Dendritic cell treated with granulocyte-macrophage colony-stimulating factor and Interleukin-4, amounts not matched to agents 40 ng/mL and 50 ng/mL, for 4 days (primary cell): Measurements from ENCODE around the gene NOTUM.

Source experiments
- H3K27ac Mint-ChIP-seq: one replicate; pipeline ENCODE4 v1.8.0; 2022; ENCODE audit warnings: mild to moderate bottlenecking, mixed read lengths
- H3K27me3 Mint-ChIP-seq: one replicate; pipeline ENCODE4 v1.8.0; 2022; ENCODE audit warnings: mild to moderate bottlenecking, mixed read lengths
- H3K36me3 Mint-ChIP-seq: one replicate; pipeline ENCODE4 v1.8.0; 2022; ENCODE audit warnings: low read depth, mixed read lengths
- H3K4me1 Mint-ChIP-seq: one replicate; pipeline ENCODE4 v1.8.0; 2022; ENCODE audit warnings: low read depth, mixed read lengths
- H3K4me3 Mint-ChIP-seq: one replicate; pipeline ENCODE4 v1.8.0; 2022; ENCODE audit warnings: mild to moderate bottlenecking, moderate library complexity, mixed read lengths
- H3K9me3 Mint-ChIP-seq: one replicate; pipeline ENCODE4 v1.8.0; 2022; ENCODE audit warnings: mixed read lengths
- intact Hi-C: fragments of 100-400 bp; cut with micrococcal nuclease; formaldehyde crosslinking; loops from one replicate; pipeline ENCODE4 v1.15.0; 2022

The NOTUM gene

DNA sequence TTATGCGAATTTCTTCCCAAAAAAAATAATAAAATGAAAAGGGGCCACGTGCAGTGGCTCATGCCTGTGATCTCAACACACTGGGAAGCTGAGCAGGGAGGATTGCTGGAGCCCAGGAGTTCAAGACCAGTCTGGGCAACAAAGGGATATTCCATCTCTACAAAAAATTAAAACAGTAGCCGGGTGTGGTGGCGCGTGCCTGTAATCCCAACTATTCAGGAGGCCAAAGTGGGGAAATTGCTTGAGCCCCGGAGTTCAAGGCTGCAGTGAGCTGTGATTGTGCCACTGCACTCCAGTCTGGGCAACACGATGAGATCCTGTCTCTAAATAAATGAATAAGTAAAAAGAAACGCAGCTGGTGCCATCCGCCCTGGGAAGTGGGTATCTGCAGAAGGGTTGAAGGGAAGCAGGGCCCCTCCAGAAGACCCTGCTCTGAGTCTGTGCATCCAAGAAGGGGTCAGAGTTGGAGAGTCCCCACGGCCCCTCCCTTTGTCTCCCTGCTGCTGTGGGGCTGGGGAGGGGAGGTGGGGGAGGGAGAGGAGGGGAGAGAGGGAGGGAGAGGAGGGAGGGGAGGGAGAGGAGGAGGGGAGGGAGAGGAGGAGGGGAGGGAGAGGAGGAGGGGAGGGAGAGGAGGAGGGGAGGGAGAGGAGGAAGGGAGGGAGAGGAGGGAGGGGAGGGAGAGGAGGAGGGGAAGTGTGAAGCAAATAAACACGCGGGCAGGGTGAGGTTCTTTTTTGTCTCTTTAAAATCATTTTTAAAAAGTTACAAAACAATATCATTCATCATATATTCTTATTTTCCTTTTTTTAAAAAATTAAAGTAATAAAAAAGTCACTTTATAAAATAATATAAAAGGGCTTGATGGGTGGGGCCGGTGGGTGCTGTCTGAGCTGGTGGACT lies 9.0 kb downstream of the NOTUM start:
- peaks cover 5% of the 10 kb centered on the region for H3K4me1 Mint-ChIP-seq
- intact Hi-C loops, result no loop called here
- H3K36me3 Mint-ChIP-seq, result no peaks in the 10 kb centered on the region
- no peaks in the 10 kb centered on the region for H3K9me3 Mint-ChIP-seq
- H3K27me3 Mint-ChIP-seq, result peaks cover 23% of the 10 kb centered on the region
- no peak overlapping the region for H3K27ac Mint-ChIP-seq
- H3K4me3 Mint-ChIP-seq, result no peak overlapping the region

DNA sequence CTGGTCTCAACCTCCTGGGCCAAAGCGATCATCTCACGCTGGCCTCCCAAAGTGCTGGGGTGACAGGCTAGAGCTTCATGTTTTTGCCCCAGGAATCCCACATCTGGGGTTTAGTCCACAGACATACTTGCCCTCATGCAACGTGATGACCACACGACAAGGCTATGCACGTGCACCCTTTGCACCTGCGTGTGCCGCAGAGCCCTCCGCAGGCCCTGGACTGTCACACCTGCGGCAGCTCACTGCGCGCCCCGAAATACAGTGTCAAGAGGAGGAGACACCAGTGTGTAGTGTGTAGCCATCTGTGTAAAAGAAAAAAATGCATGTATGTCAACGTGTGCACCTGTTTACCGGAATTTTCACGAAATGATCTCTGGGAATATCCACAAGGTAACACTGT lies 10.5 kb downstream of the NOTUM start:
- Mint-ChIP-seq H3K4me3 (no peak overlapping the region), H3K27me3 (peaks cover 28% of the 10 kb centered on the region), H3K4me1 (peaks cover 5% of the 10 kb centered on the region), H3K9me3 (no peaks in the 10 kb centered on the region), H3K36me3 (no peaks in the 10 kb centered on the region), H3K27ac (no peak overlapping the region)
- intact Hi-C loops, result no loop called here

DNA sequence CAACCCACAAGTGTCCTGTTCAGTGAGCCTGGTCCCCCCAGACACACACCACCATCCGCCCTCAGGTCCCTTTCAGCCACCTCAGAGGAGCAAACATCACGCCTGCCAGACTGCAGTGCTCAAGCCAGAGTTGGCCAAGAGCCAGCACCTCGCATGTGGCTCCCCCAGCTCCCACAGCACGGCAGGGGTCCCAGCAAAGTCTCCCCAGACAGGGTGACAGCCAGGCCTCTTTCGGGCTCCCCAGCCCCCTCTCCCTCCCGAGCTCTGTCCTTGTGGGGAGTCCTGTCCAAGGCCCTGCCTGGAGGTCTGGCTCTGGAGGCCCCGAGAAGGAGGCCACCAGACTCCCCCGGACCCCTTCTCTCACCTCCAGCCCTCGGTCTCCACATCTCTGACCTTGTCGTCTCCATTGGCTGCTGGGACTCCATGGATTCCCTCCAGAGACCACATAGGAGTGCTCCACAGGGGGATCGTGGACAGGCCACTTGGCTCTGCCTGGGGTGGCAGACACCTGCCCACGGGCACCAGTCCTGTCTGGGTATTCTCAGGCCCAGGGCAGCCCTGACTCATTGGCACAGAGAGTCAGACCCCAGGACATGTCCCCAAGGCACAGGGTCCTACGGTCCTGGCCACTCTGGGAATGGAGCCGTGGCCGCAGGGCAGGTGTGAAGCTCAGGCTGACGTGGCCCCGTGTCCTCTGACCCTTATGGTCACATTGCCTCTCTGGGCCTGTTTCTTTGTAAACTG lies 12.2 kb downstream of the NOTUM start:
- Mint-ChIP-seq H3K36me3 (no peaks in the 10 kb centered on the region), H3K27ac (no peak overlapping the region), H3K9me3 (no peaks in the 10 kb centered on the region), H3K27me3 (peaks cover 38% of the 10 kb centered on the region), H3K4me3 (no peak overlapping the region), H3K4me1 (peaks cover 5% of the 10 kb centered on the region)
- intact Hi-C loops, result no loop called here

GRCh38 chr17:81947189-81947588 lies 13.8 kb downstream of the NOTUM start, which contains the start of gene MYADML2:
TSS of gene MYADML2 (minus strand) at chr17:81947233. CDS start at chr17:81941741, 5,492 bp downstream.
- Mint-ChIP-seq H3K27me3 (peaks cover 44% of the 10 kb centered on the region), H3K27ac (no peak within 1 kb of the TSS), H3K4me1 (no peaks in the 10 kb centered on the region), H3K4me3 (no peak within 1 kb of the TSS), H3K9me3 (no peaks in the 10 kb centered on the region), H3K36me3 (no peaks in the 10 kb centered on the region)
- intact Hi-C loops, result no loop called here

DNA sequence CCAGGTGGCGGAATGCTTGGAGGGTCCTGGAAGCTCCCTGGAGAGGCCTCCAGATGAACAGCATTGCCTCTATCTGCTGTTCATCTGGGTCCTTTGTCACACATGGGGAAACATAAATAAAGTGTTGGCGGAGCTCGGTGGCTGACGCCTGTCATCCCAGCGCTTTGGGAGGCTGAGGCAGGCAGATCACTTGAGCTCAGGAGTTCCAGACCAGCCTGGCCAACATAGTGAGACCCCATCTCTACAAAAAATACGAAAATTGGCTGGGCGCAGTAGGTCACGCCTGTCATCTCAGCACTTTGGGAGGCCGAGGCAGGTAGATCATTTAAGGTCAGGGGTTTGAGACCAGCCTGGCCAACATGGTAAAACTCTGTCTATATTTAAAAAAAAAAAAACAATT lies 16.1 kb downstream of the NOTUM start:
- intact Hi-C loops, result no loop called here
- no peaks in the 10 kb centered on the region for H3K9me3 Mint-ChIP-seq
- peaks cover 53% of the 10 kb centered on the region for H3K27me3 Mint-ChIP-seq
- no peaks in the 10 kb centered on the region for H3K36me3 Mint-ChIP-seq
- H3K4me3 Mint-ChIP-seq, result no peak overlapping the region
- H3K27ac Mint-ChIP-seq, result no peak overlapping the region
- no peaks in the 10 kb centered on the region for H3K4me1 Mint-ChIP-seq

DNA sequence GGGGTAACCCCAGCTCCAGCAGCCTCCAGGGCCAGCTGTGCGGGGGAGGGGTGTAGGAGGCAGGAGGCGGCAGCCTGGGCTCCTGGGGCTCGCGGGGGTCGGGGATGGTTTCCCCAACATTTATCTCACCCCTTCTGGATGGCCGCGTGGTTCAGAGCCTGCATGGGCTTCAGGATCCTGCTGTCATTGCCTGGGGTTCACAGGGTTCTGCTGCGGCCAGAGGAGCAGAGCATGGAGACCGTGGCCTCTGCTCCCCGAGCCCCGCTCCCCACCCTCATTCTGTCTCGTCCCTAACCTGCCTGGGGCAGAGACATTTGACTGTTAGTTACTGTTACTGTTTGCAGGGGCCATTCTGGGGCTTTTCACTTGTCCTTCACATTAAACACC lies 18.8 kb downstream of the NOTUM start:
- no peak overlapping the region for H3K4me3 Mint-ChIP-seq
- intact Hi-C loops, result no loop called here

DNA sequence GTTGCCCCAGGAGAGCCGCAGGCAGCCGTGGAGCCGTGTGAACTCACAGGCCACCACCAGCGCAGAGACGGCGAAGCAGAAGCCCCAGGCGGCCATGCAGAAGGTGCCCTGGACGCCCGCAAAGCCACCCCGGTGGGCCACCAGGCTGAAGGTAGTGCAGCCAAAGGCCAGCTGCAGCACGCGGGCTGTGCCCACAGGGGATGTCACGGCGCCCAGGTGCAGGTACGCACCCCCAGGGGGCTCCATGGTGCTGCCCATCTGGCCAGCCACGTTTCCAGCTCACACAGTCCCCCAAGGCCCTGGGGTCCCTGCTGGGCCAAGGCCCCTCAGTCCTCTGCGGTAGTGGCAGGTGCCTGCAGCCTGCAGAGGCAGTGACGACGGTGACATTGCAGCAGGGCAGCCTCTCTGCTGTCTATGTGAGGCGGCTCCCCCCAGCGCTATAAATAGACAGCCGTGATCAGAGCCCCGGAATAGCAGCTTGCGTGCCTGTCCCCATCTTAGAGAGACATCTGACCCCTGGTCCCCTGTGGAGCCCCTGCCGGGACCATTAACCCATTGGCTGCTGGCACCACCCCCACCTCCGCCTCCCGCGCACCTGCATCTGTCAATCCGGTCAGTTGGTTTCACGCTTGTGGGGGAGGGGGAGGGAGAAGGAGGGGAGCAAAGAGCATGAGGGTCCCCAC lies 19.4 kb downstream of the NOTUM start:
- Mint-ChIP-seq H3K4me3 (no peak overlapping the region), H3K9me3 (no peaks in the 10 kb centered on the region), H3K36me3 (no peaks in the 10 kb centered on the region), H3K4me1 (peaks cover 9% of the 10 kb centered on the region), H3K27me3 (peaks cover 71% of the 10 kb centered on the region), H3K27ac (no peak overlapping the region)
- intact Hi-C loops, result no loop called here

More for the DNA sequence above, 18.8 kb downstream of the NOTUM start:
- H3K36me3 Mint-ChIP-seq, result no peaks in the 10 kb centered on the region
- peaks cover 70% of the 10 kb centered on the region for H3K27me3 Mint-ChIP-seq
- no peaks in the 10 kb centered on the region for H3K9me3 Mint-ChIP-seq
- peaks cover 6% of the 10 kb centered on the region for H3K4me1 Mint-ChIP-seq
- no peak overlapping the region for H3K27ac Mint-ChIP-seq

DNA sequence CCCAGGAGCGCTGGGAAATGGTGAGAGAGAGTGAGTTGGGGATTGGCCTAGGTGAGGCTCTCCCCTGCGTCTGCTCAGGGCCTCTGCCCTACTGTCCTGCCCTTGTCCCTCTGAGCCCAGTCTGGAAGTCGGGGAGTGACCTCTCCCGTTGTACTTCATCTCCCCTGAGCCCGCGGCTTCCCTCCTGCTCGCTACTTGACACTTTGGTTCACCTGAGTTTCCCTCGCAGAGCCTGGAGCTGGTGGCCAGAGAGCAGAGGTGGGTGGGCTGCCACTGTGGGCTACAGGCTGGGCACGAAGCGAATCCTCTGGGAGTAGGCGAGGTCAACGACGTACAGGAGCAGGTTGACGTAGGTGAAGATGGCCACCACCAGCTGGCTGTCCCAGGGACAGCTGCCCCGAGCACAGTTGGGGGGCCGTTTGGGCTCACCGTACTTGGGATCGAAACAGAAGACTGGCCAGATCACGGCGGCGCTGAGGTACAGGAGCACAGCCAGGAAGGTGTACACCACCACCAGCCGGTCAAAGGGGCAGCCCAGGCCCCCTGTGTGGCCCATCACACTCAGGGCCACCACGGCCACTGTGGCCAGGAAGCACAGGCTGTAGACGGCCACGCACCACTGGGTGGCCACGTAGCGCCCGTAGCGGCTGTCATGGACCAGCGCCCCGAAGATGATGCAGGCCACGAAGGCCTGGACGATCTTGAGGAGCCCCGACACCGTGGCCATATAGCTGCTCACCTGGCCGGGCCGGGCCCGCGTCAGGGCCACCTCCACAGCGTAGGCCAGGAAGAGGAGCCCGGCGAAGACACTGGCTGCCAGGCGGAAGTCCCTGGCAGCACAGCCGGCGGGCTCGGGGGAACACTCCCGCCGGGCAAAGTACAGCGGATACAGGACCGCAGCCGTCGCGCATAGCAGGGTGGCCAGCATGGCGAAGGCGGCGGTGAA lies 20.2 kb downstream of the NOTUM start:
- H3K36me3 Mint-ChIP-seq, result no peaks in the 10 kb centered on the region
- no peak overlapping the region for H3K27ac Mint-ChIP-seq
- no peaks in the 10 kb centered on the region for H3K9me3 Mint-ChIP-seq
- no peak overlapping the region for H3K4me3 Mint-ChIP-seq
- peaks cover 77% of the 10 kb centered on the region for H3K27me3 Mint-ChIP-seq
- H3K4me1 Mint-ChIP-seq, result peaks cover 11% of the 10 kb centered on the region
- intact Hi-C loops, result no loop called here

DNA sequence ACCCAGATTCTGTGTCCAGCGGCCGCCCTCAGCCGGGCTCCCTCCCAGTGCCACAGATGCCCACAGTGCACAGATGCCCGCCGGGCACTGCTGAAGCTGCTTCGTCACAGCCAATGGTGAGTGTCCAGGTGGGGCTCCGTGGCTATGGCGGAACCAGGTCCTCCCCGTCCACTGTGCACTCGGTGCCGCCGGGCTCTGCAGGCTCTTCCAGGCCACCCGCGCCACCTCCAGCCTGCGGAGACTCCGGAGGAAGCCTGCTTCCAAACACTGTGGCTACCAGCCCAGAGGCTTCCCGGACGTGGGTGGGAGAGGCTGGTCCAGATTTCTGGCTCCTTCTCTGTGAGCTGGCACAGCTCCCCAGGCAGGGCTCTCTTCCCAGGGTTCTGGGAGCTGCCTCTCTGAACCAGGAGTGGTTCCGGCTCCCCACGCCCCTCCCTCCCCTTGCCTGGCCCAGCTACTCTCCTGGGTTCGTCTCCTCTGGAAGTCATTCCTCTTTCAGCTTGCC lies 21.1 kb downstream of the NOTUM start:
- H3K27ac Mint-ChIP-seq, result no peak overlapping the region
- H3K4me1 Mint-ChIP-seq, result peaks cover 11% of the 10 kb centered on the region
- intact Hi-C loops, result no loop called here
- no peak overlapping the region for H3K4me3 Mint-ChIP-seq
- H3K27me3 Mint-ChIP-seq, result peaks cover 80% of the 10 kb centered on the region
- H3K9me3 Mint-ChIP-seq, result no peaks in the 10 kb centered on the region
- H3K36me3 Mint-ChIP-seq, result no peaks in the 10 kb centered on the region

DNA sequence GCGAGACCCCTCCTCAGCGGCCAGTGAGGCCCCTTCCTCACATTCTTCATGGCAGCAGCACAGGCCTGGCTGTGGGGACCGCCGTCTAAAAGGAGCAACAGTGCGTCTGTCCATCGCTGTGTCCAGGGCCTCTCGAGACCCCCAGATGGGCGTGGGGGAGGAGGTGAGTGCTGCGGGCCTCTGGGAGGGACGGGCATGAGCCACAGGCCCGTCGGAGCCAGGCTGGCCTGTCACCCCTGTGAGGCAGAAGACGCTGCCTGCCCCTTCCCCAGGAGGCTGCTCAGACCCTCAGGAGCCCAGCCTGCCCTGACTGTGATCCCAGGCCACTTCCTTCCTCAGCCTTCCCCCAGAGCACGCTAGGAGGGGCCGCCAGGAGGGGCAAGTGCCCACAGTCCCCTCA lies 21.8 kb downstream of the NOTUM start:
- Mint-ChIP-seq H3K4me1 (peaks cover 11% of the 10 kb centered on the region), H3K27me3 (peaks cover 80% of the 10 kb centered on the region), H3K4me3 (no peak overlapping the region), H3K27ac (no peak overlapping the region), H3K9me3 (no peaks in the 10 kb centered on the region), H3K36me3 (no peaks in the 10 kb centered on the region)
- intact Hi-C loops, result no loop called here

- Mint-ChIP-seq H3K9me3 (no peaks in the 10 kb centered on the region), H3K27me3 (peaks cover 84% of the 10 kb centered on the region), H3K36me3 (no peaks in the 10 kb centered on the region), H3K4me3 (no peak overlapping the region), H3K4me1 (peaks cover 20% of the 10 kb centered on the region), H3K27ac (peak overlapping the region; percentile 36)
- intact Hi-C loops, result no loop called here
Measured at GRCh38 chr17:81935709-81936084, 25.3 kb downstream of the NOTUM start.

- peaks cover 20% of the 10 kb centered on the region for H3K4me1 Mint-ChIP-seq
- no peak overlapping the region for H3K27ac Mint-ChIP-seq
- no peaks in the 10 kb centered on the region for H3K36me3 Mint-ChIP-seq
- no peaks in the 10 kb centered on the region for H3K9me3 Mint-ChIP-seq
- intact Hi-C loops, result no loop called here
- H3K4me3 Mint-ChIP-seq, result no peak overlapping the region
- H3K27me3 Mint-ChIP-seq, result peaks cover 84% of the 10 kb centered on the region
Measured at GRCh38 chr17:81934850-81935708, 25.9 kb downstream of the NOTUM start.
